Measurements from ENCODE around the gene SIT1.

GRCh38 chr9:35683323-35683722, 32.6 kb upstream of the SIT1 start:
- no peak for TF ChIP-seq CTCF (IDR thresholded peaks at IDR 0.05)
- TF ChIP-seq POLR2AphosphoS5 (IDR thresholded peaks at IDR 0.05): no peak
- no peak for TF ChIP-seq POLR2A (IDR thresholded peaks at IDR 0.05)

All from sigmoid colon (tissue), 4 donors.